KBM-7 (cell line): ENCODE measurements around the gene PAK4.
"Not testable (repeated sequence)": the region's sequence is repeated elsewhere in the genome, so short reads cannot be mapped to it uniquely, and the experiment has no call there.

Source experiments
- DNase-seq: peaks from one replicate; pipeline ENCODE4 v3.0.0-alpha.2; 2015
- in situ Hi-C: fragments of 300-500 bp; cut with MboI; formaldehyde crosslinking; loops from 2 replicates; pipeline ENCODE4 v1.14.3; 2020; ENCODE audit warnings: low sequenced_read_pairs, low pct_unique_long_range_greater_than_20kb, mixed read lengths

PAK4 gene

DNA sequence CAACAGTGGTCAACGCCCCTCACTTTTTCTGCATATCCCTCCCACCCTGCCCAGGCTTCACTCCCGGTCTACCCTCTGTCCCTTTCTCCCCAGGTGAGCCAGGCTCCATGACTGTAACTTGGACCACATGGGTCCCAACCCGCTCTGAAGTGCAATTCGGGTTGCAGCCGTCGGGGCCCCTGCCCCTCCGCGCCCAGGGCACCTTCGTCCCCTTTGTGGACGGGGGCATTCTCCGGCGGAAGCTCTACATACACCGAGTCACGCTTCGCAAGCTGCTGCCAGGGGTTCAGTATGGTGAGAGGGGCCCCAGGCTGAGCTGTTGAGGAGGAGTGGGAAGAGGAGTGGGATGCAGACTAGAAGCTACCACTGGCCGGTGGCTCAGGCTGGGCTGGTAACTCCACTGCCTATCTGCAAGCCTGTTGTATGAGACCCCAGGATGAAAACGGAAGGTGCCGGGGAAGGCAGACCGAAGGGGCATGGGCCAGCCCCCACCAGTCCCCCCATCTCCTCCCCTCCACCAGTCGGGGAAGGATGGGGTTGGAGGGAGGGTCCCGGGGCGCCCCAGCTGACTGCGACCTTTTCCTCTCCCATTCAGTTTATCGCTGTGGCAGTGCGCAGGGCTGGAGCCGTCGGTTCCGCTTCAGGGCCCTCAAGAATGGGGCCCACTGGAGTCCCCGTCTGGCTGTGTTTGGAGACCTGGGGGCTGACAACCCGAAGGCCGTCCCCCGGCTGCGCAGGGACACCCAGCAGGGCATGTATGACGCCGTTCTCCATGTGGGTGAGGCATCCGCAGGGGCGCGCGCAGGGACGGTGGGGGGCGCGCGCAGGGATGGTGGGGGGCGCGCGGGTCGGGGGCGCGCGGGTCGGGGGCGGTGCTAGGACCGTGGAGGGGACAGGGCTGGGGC, 27.0 kb upstream of the PAK4 start:
- DNase-seq, result no peak

DNA sequence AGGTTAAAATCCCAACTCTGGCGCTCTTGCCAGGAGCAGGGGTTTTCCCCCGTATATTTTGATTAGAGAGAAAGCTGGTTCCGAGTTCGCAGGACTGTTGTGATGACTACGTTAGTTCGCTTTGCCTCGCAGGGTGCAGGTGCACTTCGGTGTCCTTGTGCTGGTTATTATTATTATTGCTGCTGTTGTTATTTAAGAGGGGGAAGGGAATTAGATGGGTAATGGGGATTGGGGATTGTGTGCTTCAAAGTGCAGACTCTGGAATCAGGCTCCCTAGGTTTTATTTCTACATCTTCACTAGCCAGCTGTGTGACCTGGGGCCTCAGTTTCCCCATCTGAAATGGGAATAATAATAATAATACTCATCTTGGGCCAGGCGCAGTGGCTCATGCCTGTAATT, 26.2 kb upstream of the PAK4 start:
- no peak for DNase-seq
- in situ Hi-C loops, result no loop called here

More for the DNA sequence above, 27.0 kb upstream of the PAK4 start:
- in situ Hi-C loops, result no loop called here

DNA sequence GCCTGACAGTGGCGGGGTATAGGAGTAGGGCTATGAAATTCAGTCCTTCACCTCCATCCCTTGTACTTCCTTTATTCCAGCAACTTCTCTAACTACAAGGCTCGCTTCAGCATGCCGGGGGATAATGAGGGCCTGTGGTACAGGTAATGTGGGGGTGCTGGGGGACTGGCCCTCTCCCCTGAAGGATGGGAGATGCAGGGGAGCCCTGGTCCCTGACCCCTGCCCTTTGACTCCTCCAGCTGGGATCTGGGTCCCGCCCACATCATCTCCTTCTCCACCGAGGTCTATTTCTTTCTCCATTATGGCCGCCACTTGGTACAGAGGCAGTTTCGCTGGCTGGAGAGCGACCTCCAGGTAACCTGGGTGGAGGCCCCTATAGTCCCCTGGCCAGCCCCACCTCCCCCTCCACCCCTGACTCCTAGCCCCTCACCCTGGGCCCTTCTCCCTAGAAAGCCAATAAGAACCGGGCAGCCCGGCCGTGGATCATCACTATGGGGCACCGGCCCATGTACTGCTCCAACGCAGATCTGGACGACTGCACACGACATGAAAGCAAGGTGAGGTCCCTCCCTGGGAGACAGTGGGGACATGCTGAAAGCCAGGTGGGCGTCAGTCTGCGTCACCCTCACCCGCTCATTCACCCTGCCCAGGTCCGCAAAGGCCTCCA, 25.0 kb upstream of the PAK4 start:
- in situ Hi-C loops, result no loop called here

DNA sequence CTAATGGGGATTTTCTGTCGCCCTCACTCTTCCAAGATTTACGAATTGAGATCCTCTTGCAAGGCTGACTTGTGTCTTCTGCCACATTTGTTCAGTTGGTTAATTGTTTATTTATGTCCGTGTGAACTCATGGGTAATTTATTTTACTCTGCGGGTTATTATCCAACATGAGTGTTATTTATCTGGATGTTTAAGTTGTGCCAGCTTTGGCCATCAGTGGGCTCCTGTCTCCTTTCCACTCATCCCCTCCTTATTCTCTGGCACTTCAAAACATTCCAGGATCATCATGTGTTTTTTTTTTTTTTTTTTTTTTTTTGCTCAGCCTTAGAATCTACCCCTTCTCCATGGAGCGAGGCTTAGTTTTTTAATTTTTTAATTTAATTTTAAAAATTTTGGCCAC, 22.4 kb upstream of the PAK4 start:
- in situ Hi-C loops, result no loop called here
- no peak for DNase-seq

More for the DNA sequence above, 25.0 kb upstream of the PAK4 start:
- DNase-seq, result no peak

DNA sequence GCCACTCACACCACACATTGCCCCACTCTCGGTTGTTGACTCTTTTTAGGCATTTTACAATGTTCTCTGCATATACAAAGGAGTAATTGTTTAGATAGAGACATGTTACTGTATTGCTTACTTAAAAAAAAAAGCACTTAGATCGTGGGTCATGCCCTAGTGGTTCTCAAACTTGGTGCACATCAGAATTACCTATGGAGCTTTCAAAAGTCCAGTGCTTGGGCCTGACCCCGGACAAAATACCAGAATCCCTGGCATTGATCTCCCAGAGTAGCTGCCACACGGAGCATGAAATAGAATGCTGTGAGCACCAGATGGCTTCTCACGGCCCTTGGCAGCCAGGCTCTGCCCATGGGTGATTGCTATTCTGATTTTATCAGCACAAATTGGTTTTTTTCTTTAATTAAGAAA, 21.4 kb upstream of the PAK4 start:
- in situ Hi-C loops, result no loop called here

DNA sequence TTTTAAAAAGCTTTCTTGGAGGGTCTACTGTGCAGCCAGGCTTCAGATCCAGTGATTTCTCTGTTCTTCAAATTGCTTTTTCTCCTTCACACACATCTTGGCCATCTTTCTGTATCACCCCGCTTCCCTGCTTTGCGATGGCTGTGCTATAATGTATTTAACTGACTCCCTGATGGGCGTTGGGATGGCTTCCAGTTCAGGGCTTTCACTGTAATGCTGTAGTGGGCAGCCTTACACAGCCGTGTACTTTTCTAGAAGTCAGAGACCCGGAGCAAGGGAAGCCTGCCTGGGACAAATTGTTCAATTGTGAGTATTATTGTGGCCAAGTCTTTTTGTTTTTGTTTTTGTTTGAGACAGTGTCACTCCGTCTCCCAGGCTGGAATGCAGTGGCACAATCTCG, 19.4 kb upstream of the PAK4 start:
- in situ Hi-C loops, result no loop called here
- DNase-seq, result no peak

More for the DNA sequence above, 21.4 kb upstream of the PAK4 start:
- DNase-seq, result no peak

DNA sequence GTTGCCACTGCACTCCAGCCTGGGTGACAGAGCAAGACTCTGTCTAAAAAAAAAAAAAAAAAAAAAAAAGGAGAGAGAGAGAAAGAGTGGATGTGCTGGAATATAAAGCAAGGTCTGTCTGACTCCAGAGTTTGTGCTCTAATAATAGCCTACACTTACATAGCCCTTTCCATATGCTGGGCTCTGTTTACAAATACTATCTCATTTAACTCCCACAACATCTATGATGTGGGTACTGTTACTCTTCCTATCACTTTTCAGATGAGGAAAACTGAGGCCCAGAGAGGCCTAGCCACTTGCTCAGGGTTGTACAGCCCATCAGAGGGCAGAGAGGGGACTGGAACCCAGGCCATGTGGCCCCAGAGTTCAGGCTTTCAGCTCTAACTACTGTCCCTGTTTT, 15.9 kb upstream of the PAK4 start:
- in situ Hi-C loops, result no loop called here
- no peak for DNase-seq

DNA sequence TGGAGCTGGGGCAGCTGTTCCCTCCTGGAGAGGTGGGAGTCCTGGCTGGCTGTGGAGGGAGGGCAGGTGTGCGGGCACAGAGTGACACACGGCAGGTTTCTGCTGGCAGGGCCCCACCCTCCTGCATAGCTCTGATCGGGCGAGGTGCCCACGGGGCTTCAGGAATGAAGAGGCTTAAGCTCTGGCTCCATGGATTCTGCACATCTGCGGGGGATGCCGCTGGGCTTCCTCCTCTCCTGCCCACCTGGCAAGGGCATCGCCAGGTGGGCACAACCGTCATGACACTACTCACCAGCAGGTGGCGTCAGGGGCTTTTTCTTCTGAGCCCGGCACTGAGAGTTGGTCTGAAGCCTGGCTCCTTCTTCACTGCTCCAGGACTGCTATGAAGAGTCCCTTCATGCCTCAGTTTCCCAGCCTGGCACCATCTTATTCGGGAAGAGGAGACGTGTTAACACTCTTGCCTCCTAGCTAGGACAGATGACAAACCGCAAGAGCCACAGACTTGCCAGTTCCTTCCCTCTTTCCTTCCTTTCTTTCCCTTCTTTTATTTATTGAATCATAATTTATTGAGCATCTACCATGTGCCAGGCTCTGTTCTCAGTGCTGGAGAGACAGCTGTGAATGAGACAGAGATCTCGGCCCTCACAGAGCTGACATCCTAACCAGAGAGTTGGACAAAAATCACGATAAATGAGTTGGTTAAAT, 15.2 kb upstream of the PAK4 start:
- DNase-seq, result peak; percentile 59
- in situ Hi-C loops, result no loop called here

DNA sequence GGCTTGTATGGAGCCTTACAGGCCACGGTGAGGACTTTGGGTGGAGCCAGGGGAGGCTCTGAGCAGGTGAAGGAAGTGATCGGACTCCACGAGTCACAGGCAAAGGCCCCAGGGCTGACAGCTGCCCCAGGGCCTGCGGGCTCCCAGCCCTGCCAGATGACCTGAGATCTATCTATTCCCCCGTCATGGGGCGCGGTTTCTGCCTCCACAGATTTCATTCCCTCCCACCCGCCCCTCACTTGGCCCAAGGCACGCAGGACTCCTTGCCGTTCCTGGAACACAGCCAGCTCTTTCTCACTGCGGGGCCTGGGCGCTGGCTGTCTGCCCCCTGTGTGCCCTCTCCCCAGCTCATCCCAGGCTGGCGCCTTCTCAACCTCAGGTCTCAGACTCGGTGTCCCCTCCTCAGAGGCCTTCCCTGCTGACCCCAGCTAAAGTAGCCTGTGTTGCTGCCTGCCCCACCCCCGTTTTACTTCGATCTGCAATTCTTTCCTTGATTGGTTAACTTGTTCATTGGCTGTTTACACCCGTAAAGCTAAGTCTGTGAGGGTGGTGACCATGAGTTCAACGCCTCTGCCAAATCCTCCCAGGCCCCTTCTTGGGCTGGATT, 13.9 kb upstream of the PAK4 start:
- in situ Hi-C loops, result no loop called here
- DNase-seq, result no peak

DNA sequence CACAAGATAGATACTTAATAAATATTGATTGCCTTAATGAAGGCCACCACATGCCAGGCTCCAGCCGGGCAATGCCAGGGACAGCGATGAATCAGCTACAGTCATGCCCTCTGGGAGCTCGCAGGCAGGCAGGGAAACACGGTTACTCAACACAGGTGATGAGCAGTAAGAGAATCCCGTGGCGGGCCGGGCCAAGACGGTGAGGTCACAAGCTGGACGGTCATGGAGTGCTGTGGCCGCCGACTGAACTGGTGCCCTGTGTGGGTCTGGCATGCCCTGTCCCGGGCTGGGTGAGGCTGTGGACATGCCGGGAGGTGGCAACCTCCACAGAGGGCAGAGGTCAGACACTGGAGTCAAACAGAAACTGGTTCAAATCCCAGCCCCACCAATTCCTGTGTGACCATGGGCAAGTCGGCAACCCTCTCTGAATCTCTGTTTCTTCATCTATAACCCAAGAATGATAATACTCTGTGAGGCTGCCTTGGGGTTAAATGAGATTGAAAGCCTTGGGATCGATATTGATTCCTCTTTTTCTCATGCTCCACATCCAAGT, 13.2 kb upstream of the PAK4 start:
- in situ Hi-C loops, result no loop called here
- DNase-seq, result no peak

DNA sequence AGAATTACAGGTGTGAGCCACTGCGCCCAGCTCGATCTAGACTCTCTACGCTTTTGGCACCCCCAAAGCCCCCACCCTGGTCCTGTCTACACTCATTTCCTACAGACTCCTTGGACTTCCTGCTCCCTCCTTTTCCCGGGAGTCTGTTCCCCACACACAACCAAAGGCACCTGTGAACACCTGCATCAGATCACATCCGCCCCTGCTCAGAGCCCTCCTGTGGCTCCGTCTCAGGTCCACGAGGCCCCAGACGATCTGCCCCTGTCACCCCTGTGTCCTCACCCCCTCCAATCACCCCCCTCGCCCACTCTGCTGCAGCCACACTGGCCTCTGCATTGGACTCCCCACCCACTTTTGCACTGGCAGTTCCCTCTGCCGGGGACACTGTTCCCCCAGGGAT, 12.4 kb upstream of the PAK4 start:
- in situ Hi-C loops, result no loop called here
- no peak for DNase-seq

DNA sequence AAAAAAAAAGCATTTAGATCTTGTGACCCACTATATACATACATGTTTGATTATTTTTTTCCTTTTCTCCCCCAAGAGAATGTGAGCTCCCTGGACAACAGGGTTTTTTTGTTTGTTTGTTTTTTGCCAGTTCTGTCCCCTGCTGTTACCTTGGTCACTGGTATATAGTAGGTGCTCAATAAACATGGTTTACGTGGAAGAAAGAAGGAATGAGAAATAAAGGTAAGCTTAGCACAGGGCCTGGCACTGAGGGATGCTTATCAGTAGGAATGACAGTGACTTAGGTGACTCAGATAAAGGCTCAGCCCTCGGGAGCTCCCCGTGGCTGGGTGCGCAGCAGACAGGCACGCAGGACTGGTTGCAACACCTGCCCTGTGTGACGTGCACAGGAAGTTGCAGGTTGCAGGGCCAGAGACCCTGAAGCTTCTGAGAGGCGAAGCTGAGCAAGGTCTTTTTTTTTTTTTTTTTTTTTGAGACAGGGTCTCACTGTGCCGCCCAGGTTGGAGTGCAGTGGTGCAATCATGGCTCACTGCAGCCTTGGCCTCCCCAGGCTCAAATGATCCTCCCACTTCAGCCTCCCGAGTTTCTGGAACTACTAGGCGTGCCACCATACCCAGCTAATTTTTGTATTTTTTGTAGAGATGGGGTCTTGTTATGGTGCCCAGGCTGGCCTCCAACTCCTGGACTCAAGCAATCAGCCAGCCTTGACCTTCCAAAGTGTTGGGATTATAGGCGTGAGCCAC, 10.3 kb upstream of the PAK4 start:
- no peak for DNase-seq
- in situ Hi-C loops, result no loop called here

DNA sequence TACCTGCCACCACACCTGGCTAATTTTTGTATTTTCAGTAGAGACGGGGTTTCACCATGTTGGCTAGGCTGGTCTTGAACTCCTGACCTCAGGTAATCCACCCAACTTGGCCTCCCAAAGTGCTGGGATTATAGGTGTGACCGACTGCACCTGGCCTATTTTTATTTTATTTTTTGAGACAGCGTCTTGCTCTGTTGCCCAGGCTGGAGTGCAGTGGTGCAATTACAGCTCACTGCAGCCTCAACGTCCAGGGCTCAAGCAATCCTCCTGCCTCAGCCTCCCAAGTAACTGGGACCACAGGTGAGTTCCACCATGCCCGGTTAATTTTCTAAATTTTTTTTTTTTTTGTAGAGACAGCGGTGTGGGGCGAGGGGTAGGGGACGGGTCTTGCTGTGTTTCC, 8.6 kb upstream of the PAK4 start:
- in situ Hi-C loops, DNase-seq: not testable (repeated sequence)

DNA sequence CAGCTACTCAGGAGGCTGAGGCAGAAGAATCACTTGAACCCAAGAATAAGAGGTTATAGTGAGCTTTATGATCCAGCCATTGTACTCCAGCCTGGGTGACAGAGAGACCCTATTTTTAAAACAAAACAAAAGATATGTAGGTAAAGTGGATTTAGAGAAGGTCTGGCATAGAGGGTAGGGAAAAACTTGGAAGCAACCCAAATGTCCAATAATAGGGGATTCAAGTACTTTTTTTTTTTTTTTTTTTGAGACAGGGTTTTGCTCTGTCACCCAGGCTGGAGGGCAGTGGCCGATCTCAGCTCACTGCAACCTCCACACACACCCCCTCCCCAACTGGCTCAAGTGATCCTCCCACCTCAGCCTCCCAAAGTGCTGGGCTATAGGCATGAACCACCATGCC, 5.8 kb upstream of the PAK4 start:
- no peak for DNase-seq
- in situ Hi-C loops, result no loop called here

DNA sequence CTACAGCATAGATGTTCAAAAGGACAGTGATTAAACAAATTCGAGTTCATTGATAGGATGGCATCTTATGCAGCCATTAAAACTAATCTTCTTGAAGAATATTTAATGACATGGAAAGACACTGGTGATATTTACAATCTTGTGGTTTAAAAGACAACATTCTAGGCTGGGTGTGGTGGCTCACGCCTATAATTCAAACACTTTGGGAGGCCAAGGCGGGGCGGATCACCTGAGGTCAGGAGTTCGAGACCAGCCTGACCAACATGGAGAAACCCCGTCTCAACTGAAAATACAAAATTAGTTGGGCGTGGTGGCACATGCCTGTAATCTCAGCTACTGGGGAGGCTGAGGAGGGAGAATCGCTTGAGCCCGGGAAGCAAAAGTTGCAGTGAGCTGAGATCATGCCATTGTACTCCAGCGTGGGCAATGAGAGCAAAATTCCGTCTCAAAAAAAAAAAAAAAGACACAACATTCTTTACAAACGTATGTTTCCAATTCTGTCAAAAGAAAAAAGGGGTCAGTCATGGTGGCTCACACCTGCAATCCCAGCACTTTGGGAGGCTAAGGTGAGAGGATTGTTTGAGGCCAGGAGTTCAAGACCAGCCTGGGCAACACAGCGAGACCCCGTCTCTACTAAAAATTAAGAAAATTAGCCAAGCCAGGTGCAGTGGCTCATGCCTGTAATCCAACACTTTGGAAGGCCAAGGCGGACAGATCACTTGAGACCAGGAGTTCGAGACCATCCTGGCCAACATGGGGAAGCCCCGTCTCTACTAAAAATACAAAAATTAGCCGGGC, 2.5 kb upstream of the PAK4 start:
- in situ Hi-C loops, result no loop called here
- DNase-seq, result no peak

DNA sequence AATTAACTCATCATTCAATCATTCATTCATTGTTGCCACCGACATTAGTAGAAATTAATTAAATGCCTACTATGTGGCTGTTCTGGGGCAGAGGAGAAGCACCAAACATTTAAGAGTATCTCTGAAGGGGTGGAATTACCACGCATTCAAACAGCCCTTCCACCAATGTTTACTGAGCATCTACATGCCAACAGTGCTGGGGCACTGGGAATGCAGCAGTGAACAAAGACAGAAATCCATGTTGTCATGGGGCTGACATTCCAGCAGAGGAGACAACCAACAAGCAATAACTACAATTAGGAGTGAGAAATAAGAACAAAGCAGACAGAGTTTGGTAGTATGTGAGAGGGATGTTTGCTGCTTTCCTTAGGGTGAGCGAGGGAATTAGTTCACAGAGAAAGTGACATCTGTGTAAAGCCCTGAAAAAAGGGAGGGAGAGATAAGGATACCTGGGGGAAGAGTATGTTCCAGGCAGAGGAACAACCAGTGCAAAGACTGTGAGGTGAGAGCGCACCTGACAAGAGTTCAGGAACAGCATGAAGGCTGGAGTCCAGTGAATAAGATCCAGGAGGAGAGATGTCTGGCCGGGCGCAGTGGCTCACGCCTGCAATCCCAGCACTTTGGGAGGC, 1.3 kb upstream of the PAK4 start:
- DNase-seq, result no peak
- in situ Hi-C loops, result no loop called here

DNA sequence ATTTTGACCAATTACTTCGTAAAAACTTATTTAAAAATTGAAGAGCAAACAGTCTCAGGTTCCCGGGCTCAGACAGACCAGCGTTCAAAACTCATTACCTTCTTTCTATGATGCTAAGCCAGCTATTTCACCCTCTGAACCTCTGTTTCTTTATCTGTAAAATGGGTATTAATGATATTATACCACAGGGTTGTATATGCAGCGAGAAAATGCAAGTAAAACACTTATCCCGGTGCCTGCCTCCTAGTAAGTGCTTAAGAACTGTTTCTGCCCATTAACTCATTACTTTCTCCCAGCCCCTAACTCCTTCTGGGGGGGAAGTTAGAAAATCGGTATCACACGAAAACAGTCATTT, 410 bp upstream of the PAK4 start:
- DNase-seq, result no peak
- in situ Hi-C loops, result no loop called here
